Endometrial microvascular endothelial cells (primary cell): ENCODE measurements around the gene PLXNA2. TPM values are rescaled to one million over a fixed set of nuclear protein-coding genes. Genes with fewer than 3 reads are reported as not detected.

Experiments
- in situ Hi-C: cut with HindIII; loops from 2 replicates; pipeline ENCODE4 v1.10.0; 2017; ENCODE audit warnings: low sequenced_read_pairs, low pct_unique_long_range_greater_than_20kb; ENCODE audit errors: inconsistent ontology term
- total RNA-seq: library from RNA; depleted of rRNA; stranded (reverse); fragments of >200 nt; gene quantifications from one replicate; pipeline ENCODE4 v1.2.3, GENCODE V29; 2015; ENCODE audit errors: inconsistent ontology term

PLXNA2 gene
- total RNA-seq, 1 donor from 2014 or later: 83.1 TPM

- in situ Hi-C loops: no loop called here
Observed at GRCh38 chr1:208004851-208005250, 239.3 kb downstream of the PLXNA2 start.

- in situ Hi-C loops: no loop called here
Observed at GRCh38 chr1:208003241-208003640, 240.9 kb downstream of the PLXNA2 start.

- in situ Hi-C loops: no loop called here
Observed at GRCh38 chr1:208002672-208003071, 241.5 kb downstream of the PLXNA2 start.

GRCh38 chr1:208002078-208002477, 242.1 kb downstream of the PLXNA2 start:
- in situ Hi-C loops: no loop called here

- in situ Hi-C loops: no loop called here
Observed at GRCh38 chr1:208000504-208000903, 243.7 kb downstream of the PLXNA2 start.

GRCh38 chr1:207999972-208000371, 244.2 kb downstream of the PLXNA2 start:
- in situ Hi-C loops: no loop called here

GRCh38 chr1:207999274-207999915, 244.8 kb downstream of the PLXNA2 start:
- in situ Hi-C loops: no loop called here

DNA sequence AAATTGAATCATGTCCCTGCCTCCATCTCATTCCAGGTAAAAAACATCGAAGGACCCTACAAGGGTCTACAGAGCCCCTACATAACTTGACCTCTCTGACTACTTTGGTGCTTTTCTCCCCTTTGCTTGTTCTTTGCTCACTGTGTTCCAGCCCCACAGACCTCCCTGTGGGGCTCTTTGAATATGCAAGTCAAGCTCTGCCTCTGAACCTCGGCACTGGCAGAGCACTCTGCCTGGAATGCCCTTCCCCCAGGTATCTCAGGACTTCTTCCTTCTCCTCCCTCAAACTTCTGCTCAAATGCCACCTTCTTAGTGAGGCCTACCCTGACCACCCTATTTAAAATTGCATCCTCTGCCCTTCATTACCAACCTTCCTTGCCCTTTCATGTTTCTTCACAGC, 245.5 kb downstream of the PLXNA2 start:
- in situ Hi-C loops: no loop called here

GRCh38 chr1:207997486-207998268, 246.5 kb downstream of the PLXNA2 start:
- in situ Hi-C loops: no loop called here

DNA sequence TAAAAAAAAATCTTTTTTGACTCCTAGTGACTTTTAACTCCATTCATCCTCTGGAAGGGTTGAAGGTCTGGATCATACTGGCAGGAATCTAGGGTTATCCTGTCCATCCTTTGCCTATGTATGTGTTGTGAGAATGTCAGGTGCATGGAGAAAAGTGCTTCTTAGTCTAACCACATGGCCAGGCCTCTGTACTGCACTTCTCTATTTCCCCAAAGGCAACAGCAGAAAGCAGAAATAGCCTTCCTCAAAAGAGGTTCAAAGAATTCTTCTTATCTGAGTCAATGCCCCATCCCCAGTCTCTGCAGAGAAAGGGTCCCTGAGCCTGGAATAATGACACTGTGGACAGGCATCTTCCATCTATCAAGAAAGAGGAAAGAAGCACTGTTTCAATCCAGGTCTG, 247.5 kb downstream of the PLXNA2 start:
- in situ Hi-C loops: no loop called here

DNA sequence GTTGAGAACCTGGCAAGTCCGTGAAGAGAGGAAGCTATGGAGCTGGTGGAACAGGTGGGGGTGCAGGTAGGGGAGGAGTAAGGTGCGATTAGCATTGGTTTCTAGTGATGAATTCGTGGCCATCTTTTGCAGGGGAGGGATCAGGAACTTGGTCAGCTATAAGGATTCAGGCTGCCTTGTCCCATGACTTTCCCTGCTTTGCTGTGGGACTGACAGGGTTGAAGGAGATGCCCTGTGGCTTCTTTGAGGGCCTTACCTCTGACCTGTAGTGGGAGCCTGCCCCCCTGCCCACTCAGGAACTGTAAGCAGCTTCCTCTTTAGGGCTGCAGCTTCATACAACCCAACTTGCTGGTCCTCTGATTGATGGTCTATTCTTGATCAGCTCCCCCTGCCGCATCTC, 248.6 kb downstream of the PLXNA2 start:
- in situ Hi-C loops: no loop called here

DNA sequence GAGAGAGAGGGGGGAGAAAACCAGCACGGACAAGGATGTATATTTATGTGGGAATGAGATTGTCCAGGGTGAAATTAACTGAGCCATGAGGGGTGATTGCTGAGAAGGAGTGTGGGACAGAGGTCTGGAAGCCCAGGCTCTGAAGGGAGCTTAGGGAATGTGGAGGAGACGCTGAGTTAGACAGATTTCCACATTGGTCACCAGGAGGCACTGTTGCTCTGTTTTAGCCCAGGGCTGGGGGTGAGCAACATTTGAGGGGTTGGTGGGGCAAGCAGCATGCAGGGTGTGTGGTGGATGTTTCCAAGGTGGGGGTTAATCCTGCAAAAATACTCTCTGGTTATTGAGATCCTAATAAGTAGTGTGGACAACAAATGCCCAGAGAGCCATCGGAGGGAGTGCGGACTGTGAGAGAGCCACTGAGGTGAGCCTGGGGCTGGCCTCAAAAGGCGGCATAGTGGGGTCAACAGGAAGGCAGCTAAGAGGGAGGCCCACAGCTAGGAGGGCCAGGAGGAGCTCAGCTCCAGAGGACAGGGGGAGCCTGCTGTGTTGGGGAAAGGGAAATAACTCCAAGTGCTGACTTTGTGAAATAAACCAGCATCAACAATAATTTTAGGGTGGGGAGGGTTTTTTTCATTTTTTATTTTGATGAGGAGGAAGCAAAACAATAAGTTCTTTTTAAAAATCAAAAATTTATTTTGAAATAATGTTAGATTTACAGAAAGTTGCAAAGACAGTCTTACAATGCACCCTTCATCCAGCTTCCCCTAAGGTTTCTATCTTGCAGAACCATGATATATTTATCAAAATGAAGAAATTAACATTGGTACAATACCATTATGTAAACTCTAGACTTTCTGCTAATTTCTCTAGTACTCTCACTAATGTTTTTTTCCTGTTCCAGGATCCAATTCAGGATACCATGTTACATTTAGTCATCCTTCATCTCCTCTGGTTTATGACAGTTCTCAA, 250.4 kb downstream of the PLXNA2 start:
- in situ Hi-C loops: no loop called here

DNA sequence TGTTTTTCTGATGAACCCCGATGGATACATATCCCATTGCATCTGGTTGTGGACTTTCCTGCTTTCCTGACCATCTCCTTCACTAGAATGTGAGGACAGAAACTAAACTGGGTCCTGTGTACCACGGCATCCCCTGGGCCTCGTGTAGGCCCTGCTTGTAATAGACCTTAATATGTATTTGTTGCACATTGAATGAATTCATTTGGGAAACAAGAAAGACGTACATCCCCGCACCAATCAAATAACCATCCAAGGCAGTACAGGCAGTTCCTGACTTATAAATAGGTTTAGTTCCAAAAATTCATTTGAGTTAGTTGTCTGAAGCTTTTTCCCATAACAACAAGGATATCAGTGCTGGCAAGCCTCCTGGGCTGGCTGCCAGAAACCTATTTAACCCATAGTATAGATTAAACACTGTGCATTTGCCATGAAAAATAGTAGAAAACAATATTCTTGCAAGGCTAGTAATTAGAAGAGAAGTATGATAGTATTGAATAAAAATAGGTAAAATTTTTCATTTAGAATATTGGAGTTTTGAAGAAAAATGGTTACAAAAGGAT, 251.4 kb downstream of the PLXNA2 start:
- in situ Hi-C loops: no loop called here

DNA sequence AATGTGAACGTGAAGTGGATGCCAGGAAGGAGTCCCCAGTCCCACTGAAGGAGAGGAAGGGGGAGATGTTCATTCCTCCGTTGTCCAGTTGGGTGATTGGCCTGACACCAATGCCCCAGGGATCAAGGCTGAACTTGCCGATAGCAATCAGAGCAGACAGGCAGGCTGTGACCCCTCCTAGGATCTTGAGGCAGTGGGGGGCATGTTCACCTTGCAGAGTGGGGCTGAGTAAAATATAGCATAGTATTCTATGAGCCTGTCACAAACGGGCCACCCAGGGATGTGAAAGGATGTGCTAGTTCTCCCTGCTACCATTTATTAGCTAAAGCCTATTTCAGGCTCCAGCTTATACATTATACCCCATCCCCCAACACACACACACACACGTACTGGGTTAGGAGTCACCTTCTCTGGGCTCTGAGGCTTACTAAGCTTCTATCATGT, 252.6 kb downstream of the PLXNA2 start:
- in situ Hi-C loops: no loop called here

GRCh38 chr1:207990876-207991582, 253.2 kb downstream of the PLXNA2 start:
- in situ Hi-C loops: no loop called here

GRCh38 chr1:207990455-207990854, 253.7 kb downstream of the PLXNA2 start:
- in situ Hi-C loops: no loop called here

DNA sequence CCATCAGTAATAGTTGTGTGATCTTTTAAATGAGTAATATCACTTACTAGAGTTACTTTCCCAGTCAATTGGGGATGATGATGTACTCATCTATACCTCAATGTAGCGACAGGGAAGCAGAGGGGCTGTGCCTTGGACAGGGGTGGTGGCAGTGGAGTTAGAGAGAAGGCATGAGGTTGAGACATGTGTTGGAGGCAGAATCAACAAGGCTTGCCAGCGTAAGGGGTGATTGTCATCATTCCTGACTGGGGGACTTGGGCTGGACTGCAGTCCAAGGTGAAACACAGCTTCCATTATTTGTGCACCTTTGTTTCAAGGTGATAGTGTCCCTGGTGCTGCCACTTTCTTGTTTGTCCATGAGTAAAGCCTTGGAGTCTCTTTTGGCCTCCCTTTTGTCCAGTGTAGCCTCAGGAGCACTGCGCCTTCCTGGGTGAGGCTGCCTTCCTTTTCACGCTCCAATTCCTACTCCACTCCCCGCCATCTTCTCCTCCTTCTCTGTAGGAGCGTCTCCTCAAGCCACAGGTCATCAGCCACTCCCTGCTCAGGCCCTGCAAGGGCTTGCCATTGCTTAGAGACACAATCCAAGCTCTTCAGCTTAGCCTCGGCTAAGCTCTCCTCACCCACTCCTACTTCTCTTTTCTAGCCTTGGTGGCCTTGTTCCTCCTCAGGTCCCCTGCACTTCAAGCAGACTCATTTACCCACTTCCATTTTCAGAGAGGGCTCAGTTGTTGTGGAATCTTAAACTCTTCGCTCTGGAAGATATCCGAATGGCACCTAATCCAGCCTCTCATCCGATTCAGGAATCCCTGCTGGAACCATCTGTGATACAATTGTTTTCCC, 255.6 kb downstream of the PLXNA2 start:
- in situ Hi-C loops: no loop called here

DNA sequence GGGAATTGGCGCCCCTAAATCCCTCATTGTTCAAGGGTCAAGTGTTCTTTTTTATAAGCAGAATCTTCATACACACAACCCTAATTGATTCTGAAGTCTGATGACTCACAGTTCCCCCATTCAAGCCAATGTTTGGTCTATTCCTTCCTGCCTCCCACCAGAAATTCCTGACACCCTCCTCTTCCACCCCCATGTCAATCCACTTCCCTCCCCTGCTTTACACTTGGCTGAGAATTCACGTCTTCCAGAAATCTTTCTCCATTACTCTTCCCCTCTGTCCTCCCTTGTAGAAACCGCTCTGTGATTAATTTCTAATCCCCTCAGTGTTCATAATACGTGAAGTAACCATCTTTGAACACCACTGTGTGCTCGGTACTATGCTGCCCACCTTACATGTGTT, 257.0 kb downstream of the PLXNA2 start:
- in situ Hi-C loops: no loop called here
